SU-DHL-6 (cell line): ENCODE results near the gene LEF1.

Source experiments
- H2AFZ ChIP-seq: fragments of 200-600 bp; sonication (generic); 2 replicates; pipeline ENCODE4 v1.6.1; 2014; ENCODE audit warnings: low read depth, mild to moderate bottlenecking, moderate library complexity, mixed read lengths, antibody characterized with exemption, low read length; ENCODE audit not compliant: severe bottlenecking
- H3F3A ChIP-seq: fragments of 200-600 bp; shearing (Covaris generic); 2 replicates; pipeline ENCODE4 v1.6.0; 2016; ENCODE audit warnings: antibody characterized with exemption, mild to moderate bottlenecking; ENCODE audit not compliant: insufficient read depth
- H3K27ac ChIP-seq: fragments of 200-600 bp; sonication (generic); 2 replicates; pipeline ENCODE4 v1.5.1; 2016; ENCODE audit warnings: low read depth, mild to moderate bottlenecking, low read length, moderate library complexity, mixed read lengths
- H3K27me3 ChIP-seq: fragments of 200-600 bp; sonication (generic), shearing (Covaris generic); 2 replicates; pipeline ENCODE4 v1.6.0; 2014; ENCODE audit warnings: mild to moderate bottlenecking, low read length
- H3K36me3 ChIP-seq: fragments of 200-600 bp; sonication (generic); 2 replicates; pipeline ENCODE4 v1.6.1; 2014; ENCODE audit warnings: mild to moderate bottlenecking, low read length, mixed read lengths
- H3K4me2 ChIP-seq: fragments of 300-600, 200-600 bp; shearing (Covaris generic), sonication (generic); 2 replicates; pipeline ENCODE4 v1.6.0; 2014; ENCODE audit warnings: low read length, low read depth, mild to moderate bottlenecking; ENCODE audit not compliant: poor library complexity, severe bottlenecking
- H3K4me3 ChIP-seq: fragments of 200-600 bp; sonication (generic); 2 replicates; pipeline ENCODE4 v1.5.1; 2014; ENCODE audit warnings: antibody characterized with exemption, low read length, mild to moderate bottlenecking, mixed read lengths; ENCODE audit not compliant: insufficient read depth, poor library complexity, severe bottlenecking
- H3K79me2 ChIP-seq: fragments of 200-600 bp; sonication (generic); 2 replicates; pipeline ENCODE4 v1.6.1; 2014; ENCODE audit warnings: mild to moderate bottlenecking, low read length, moderate library complexity; ENCODE audit not compliant: insufficient read depth
- H3K9ac ChIP-seq: fragments of 200-600 bp; sonication (generic); 2 replicates; pipeline ENCODE4 v1.7.0; 2014; ENCODE audit warnings: mild to moderate bottlenecking, low read length
- H3K9me2 ChIP-seq: fragments of 200-600 bp; sonication (generic); replicated peaks from 2 replicates; pipeline ENCODE4 v1.6.1; 2014; ENCODE audit warnings: low read length; ENCODE audit not compliant: insufficient read depth
- H3K9me3 ChIP-seq: fragments of 200-600 bp; sonication (generic); 2 replicates; pipeline ENCODE4 v1.6.1; 2014; ENCODE audit warnings: low read length, mixed read lengths; ENCODE audit not compliant: insufficient read depth
- H4K20me1 ChIP-seq: fragments of 200-600 bp; sonication (generic); 2 replicates; pipeline ENCODE4 v1.6.1; 2014; ENCODE audit warnings: low read depth, mild to moderate bottlenecking, antibody characterized with exemption, low read length, moderate library complexity, mixed read lengths
- CTCF ChIP-seq: fragments of 200-600 bp; sonication (generic); IDR thresholded peaks from one replicate; pipeline ENCODE4 v1.5.1; 2017; ENCODE audit warnings: antibody characterized with exemption, mild to moderate bottlenecking, low read length, moderate library complexity; ENCODE audit not compliant: insufficient read depth, poor library complexity, severe bottlenecking
- EZH2phosphoT487 ChIP-seq: fragments of 200-600 bp; sonication (generic), shearing (Covaris generic); conservative IDR thresholded peaks from 2 replicates; pipeline ENCODE4 v1.6.1; 2018; ENCODE audit warnings: mild to moderate bottlenecking, antibody characterized with exemption, low read length, moderate library complexity, mixed read lengths

The LEF1 gene

GRCh38 chr4:108060686-108061321 is 107.9 kb downstream of the LEF1 start:
- no peaks in the 10 kb centered on the region for H3K9me2 ChIP-seq
- H3K4me2 ChIP-seq, result no peak overlapping the region
- H3K9ac ChIP-seq, result no peak overlapping the region
- no peak overlapping the region for H3K4me3 ChIP-seq
- TF ChIP-seq CTCF, result no peak
- TF ChIP-seq EZH2phosphoT487, result no peak
- no peaks in the 10 kb centered on the region for H3K9me3 ChIP-seq
- no peaks in the 10 kb centered on the region for H3K79me2 ChIP-seq
- no peak overlapping the region for H2AFZ ChIP-seq
- H3K27me3 ChIP-seq, result no peaks in the 10 kb centered on the region
- no peak overlapping the region for H3K27ac ChIP-seq
- H4K20me1 ChIP-seq, result no peaks in the 10 kb centered on the region
- no peaks in the 10 kb centered on the region; the same call in 1 of the 2 replicates for H3K36me3 ChIP-seq
- H3F3A ChIP-seq, result no peaks in the 10 kb centered on the region

- Histone ChIP-seq H3K36me3 (no peaks in the 10 kb centered on the region; the same call in 1 of the 2 replicates), H3K4me2 (no peak overlapping the region), H3K9ac (no peak overlapping the region), H3K79me2 (no peaks in the 10 kb centered on the region), H3K9me3 (no peaks in the 10 kb centered on the region), H3K4me3 (no peak overlapping the region), H3K27ac (no peak overlapping the region), H3K9me2 (no peaks in the 10 kb centered on the region), H3K27me3 (no peaks in the 10 kb centered on the region), H4K20me1 (no peaks in the 10 kb centered on the region), H2AFZ (no peak overlapping the region), H3F3A (no peaks in the 10 kb centered on the region)
- TF ChIP-seq CTCF, result no peak
Observed at GRCh38 chr4:108060164-108060563, 108.6 kb downstream of the LEF1 start.

GRCh38 chr4:108058685-108059440 is 109.9 kb downstream of the LEF1 start:
- no peak overlapping the region for H3K9ac ChIP-seq
- H3K9me3 ChIP-seq, result no peaks in the 10 kb centered on the region
- TF ChIP-seq CTCF, result no peak
- no peak for TF ChIP-seq EZH2phosphoT487
- no peak overlapping the region for H3K4me3 ChIP-seq
- no peaks in the 10 kb centered on the region for H3K27me3 ChIP-seq
- H3K36me3 ChIP-seq, result no peaks in the 10 kb centered on the region; the same call in 1 of the 2 replicates
- H4K20me1 ChIP-seq, result no peaks in the 10 kb centered on the region
- H3K4me2 ChIP-seq, result no peak overlapping the region
- H3K79me2 ChIP-seq, result no peaks in the 10 kb centered on the region
- H3F3A ChIP-seq, result no peaks in the 10 kb centered on the region
- H3K9me2 ChIP-seq, result no peaks in the 10 kb centered on the region
- no peak overlapping the region for H2AFZ ChIP-seq
- no peak overlapping the region for H3K27ac ChIP-seq
